ENCODE data around the gene ENOX1. TPM values are rescaled to one million over a fixed set of nuclear protein-coding genes. Genes with fewer than 3 reads are reported as not detected.

Gene ENOX1
- total and polyA plus RNA-seq, 2 of the 8 experiments (the other 6 are each of a cell fraction or from before 2014, with no cell fraction given): 0.23 to 0.37 TPM

GRCh38 chr13:43445668-43446067, 341.1 kb downstream of the ENOX1 start (continued):
- no peak for TF ChIP-seq CEBPB (IDR thresholded peaks at IDR 0.05; ENCODE audit: low read depth, low read length)
- no peak for TF ChIP-seq RAD21 (IDR thresholded peaks at IDR 0.05 in 1 of 2, conservative IDR thresholded peaks at IDR 0.05 in 1 of 2; ENCODE audit: low read depth in 2 of 2, low read length in 2 of 2)
- TF ChIP-seq SP4 (IDR thresholded peaks at IDR 0.05; ENCODE audit: low read length): no peak
- TF ChIP-seq CREB1 (IDR thresholded peaks at IDR 0.05): no peak
- no peak for TF ChIP-seq MAX (IDR thresholded peaks at IDR 0.05)
- TF ChIP-seq SP1 (IDR thresholded peaks at IDR 0.05; ENCODE audit: low read depth, low read length): no peak

Data from H1 (cell line).